Gastrocnemius medialis (tissue), 4 donors: ENCODE results near the gene LEFTY2.

Experiments used
- POLR2A ChIP-seq, 2 donors: fragments of 450-650 bp; IDR thresholded peaks; one replicate each; pipeline ENCODE4 v1.6.1; 2017; ENCODE audit warnings: antibody characterized with exemption in 2 of 2, mild to moderate bottlenecking in 2 of 2, moderate library complexity in 2 of 2
- TF ChIP-seq, protein P1 (sequence below), 5 experiments: fragments of 450-650 bp in 3 of 5; fragments of 200-600 bp in 2 of 5; sonication (generic) in 2 of 5; IDR thresholded peaks in 4 of 5; conservative IDR thresholded peaks in 1 of 5; 1 replicate in 4 of 5; 2 replicates in 1 of 5; pipeline ENCODE4 v1.5.1; 2016 to 2019; ENCODE audit warnings: antibody characterized with exemption in 5 of 5, mild to moderate bottlenecking in 3 of 5, moderate library complexity in 3 of 5

DNA sequence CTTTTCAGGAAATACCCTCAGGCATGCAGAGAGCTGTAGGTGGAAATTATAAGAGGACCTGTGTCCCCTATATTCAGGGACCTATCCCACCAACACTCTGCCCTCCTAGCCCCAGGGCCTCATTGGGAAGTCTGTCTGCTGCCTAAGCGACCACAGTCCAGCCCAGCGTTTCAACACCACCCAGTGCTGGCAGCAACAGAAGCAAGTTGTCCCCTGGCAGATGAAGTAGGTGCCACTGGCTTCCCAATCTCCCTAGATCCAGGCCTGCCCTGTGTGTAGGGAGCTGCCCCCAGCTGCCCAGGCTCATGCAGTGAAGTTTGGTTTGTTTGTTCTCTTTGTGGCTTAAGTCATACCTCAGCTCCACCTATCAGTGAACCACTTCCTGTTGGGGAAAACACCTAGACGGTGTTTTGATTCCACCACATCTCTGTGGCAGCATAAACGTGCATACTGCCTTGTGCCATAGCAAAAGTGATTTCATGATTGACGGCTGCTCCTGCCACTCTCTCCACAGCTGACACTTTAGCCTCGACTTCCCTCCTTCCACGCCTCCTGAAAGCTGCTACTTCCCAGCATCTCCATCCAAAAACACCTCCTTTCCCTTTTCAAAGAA is 44.0 kb downstream of the LEFTY2 start:
- TF ChIP-seq, protein P1, sequence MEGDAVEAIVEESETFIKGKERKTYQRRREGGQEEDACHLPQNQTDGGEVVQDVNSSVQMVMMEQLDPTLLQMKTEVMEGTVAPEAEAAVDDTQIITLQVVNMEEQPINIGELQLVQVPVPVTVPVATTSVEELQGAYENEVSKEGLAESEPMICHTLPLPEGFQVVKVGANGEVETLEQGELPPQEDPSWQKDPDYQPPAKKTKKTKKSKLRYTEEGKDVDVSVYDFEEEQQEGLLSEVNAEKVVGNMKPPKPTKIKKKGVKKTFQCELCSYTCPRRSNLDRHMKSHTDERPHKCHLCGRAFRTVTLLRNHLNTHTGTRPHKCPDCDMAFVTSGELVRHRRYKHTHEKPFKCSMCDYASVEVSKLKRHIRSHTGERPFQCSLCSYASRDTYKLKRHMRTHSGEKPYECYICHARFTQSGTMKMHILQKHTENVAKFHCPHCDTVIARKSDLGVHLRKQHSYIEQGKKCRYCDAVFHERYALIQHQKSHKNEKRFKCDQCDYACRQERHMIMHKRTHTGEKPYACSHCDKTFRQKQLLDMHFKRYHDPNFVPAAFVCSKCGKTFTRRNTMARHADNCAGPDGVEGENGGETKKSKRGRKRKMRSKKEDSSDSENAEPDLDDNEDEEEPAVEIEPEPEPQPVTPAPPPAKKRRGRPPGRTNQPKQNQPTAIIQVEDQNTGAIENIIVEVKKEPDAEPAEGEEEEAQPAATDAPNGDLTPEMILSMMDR (IDR thresholded peaks at IDR 0.05 in 4 of 5, conservative IDR thresholded peaks at IDR 0.05 in 1 of 5), result no peak
- no peak for TF ChIP-seq POLR2A (IDR thresholded peaks at IDR 0.05)
